Measurements from ENCODE around the gene GABARAPL1. TPM values are rescaled to one million over a fixed set of nuclear protein-coding genes. Genes with fewer than 3 reads are reported as not detected.
"Not testable (repeated sequence)": the region's sequence is repeated elsewhere in the genome, so short reads cannot be mapped to it uniquely, and the experiment has no call there.

The GABARAPL1 gene
- total RNA-seq, 2 donors from 2014 or later = 51.4 to 86.9 TPM

DNA sequence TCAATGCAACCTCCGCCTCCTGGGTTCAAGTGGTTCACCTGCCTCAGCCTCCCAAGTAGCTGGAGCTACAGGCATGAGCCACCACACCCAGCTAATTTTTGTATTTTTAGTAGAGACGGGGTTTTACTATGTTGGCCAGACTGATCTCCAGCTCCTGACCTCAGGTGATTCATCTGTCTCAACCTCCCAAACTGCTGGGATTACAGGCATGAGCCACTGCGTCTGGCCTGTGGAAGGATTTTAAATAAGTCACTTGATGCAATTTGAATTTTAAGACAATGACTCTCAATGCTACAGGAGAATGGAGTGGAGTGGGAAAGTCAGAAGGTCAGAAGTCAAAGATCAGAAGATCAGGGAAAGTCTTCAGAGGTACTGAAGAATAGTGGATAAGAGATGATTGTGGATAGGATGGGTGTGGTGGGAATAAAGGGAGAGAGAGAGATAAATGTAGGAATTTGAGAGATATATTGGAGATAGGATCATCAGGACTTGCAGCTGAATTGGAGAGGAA is 18.5 kb upstream of the GABARAPL1 start:
- Histone ChIP-seq H3K4me1 (no peaks in the 10 kb centered on the region), H3K4me3 (no peak overlapping the region), H3K36me3 (replicated peaks in 1 of 2; ENCODE audit: insufficient read depth in 1 of 2, low read depth in 2 of 2) (no peaks in the 10 kb centered on the region), H3K27me3 (no peaks in the 10 kb centered on the region), H3K9me3 (no peaks in the 10 kb centered on the region), H3K27ac (no peak overlapping the region)
- ATAC-seq = no peak
- TF ChIP-seq POLR2A (IDR thresholded peaks at IDR 0.05) (no peak), CTCF (IDR thresholded peaks at IDR 0.05) (no peak)
- DNase-seq = no peak
- WGBS, 2 donors = 75 to 76% methylated on average over 3 of the region's 3 CpGs
- intact Hi-C loops (cut with DNase I) = no loop called here

- WGBS, 2 donors = 67 to 82% methylated on average over 7 to 10 of the region's 10 CpGs
- no peak overlapping the region for H3K4me3 ChIP-seq
Observed at GRCh38 chr12:10196210-10196609, 16.5 kb upstream of the GABARAPL1 start.

DNA sequence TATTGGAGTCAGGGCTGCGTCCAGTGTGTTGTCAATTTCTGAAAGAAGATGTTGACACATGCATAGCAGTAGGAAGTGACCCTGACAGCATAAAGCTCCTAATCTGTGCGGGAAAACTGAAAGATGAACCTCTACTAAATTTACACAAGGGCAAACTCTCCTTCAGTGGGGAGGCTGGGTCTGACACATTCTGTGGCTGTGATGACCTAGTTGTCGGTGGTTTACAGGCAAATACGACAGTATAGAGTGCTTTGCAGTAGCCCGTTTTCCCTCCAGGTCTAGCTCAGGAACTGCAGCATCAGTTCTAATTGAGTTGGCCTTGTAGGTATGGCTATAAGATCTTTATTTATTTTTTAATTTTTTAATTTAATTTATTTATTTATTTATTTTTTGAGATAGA is 14.8 kb upstream of the GABARAPL1 start:
- no peaks in the 10 kb centered on the region for H3K9me3 ChIP-seq
- no peaks in the 10 kb centered on the region for H3K36me3 ChIP-seq (replicated peaks in 1 of 2; ENCODE audit: insufficient read depth in 1 of 2, low read depth in 2 of 2)
- no peaks in the 10 kb centered on the region for H3K4me1 ChIP-seq
- intact Hi-C loops (cut with DNase I) = no loop called here
- no peak for DNase-seq
- TF ChIP-seq CTCF (IDR thresholded peaks at IDR 0.05) (no peak), POLR2A (IDR thresholded peaks at IDR 0.05) (no peak)
- no peaks in the 10 kb centered on the region for H3K27me3 ChIP-seq
- no peak for ATAC-seq
- no peak overlapping the region for H3K4me3 ChIP-seq
- 77 to 82% methylated on average over 5 of the region's 5 CpGs for WGBS, 2 donors
- no peak overlapping the region for H3K27ac ChIP-seq

More at GRCh38 chr12:10196210-10196609, 16.5 kb upstream of the GABARAPL1 start:
- H3K27me3 ChIP-seq = no peaks in the 10 kb centered on the region
- intact Hi-C loops (cut with DNase I) = no loop called here
- no peaks in the 10 kb centered on the region for H3K36me3 ChIP-seq (replicated peaks in 1 of 2; ENCODE audit: insufficient read depth in 1 of 2, low read depth in 2 of 2)
- H3K9me3 ChIP-seq = no peaks in the 10 kb centered on the region
- ATAC-seq (no peak), DNase-seq (no peak)
- H3K27ac ChIP-seq = no peak overlapping the region
- TF ChIP-seq POLR2A (IDR thresholded peaks at IDR 0.05) (no peak), CTCF (IDR thresholded peaks at IDR 0.05) (no peak)
- H3K4me1 ChIP-seq = no peaks in the 10 kb centered on the region

DNA sequence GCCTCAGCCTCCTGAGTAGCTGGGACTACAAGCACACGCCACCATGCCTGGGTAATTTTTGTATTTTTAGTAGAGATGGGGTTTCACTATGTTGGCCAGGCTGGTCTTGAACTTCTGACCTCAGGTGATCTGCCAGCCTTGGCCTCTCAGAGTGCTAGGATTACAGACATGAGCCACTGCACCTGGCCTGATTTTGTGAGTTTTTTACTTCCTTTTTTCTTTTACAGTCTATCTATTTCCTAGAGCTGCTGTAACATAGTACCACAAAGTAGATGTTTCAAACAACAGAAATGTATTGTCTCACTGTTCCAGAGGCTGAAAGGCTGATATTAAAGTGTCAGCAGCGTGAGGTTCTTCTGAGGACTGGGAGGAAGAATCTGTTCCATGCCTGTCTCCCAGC is 8.2 kb upstream of the GABARAPL1 start:
- H3K4me3 ChIP-seq; H3K9me3 ChIP-seq; H3K27me3 ChIP-seq; intact Hi-C loops (cut with DNase I); ATAC-seq; H3K27ac ChIP-seq; DNase-seq; H3K4me1 ChIP-seq; H3K36me3 ChIP-seq (replicated peaks in 1 of 2; ENCODE audit: insufficient read depth in 1 of 2, low read depth in 2 of 2): not testable (repeated sequence)
- 70 to 73% methylated on average over 2 of the region's 2 CpGs for WGBS, 2 donors

DNA sequence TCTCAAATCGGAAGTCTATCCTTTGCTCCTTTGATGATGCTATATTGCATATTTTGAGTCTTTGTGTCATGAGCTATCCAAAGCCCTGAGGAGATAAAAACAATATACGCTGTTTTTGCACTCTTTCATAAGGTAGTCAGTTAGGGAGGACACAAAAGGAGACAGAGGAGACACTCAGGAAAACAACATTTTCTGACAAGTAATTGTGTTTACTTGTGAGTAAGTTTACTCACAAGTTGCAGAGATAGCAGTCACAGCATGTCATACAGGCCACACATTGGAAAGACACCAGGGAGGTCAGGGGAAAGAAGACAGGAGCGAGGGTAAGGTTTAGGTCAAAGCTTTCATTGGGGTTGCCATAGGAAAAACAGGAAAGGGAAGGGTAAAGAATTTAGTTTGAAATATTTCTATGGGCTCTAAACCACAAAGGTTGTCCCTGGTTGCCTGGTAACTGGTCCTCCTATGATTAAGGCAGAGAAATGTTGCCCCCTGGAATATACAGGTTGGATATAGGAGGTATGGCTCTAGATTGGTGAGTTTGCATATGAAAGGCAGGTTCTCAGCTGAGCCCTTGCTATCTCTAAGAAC is 7.4 kb upstream of the GABARAPL1 start:
- DNase-seq (no peak), ATAC-seq (no peak)
- H3K36me3 ChIP-seq (replicated peaks in 1 of 2; ENCODE audit: insufficient read depth in 1 of 2, low read depth in 2 of 2) = no peaks in the 10 kb centered on the region
- no peak overlapping the region for H3K27ac ChIP-seq
- no peaks in the 10 kb centered on the region for H3K9me3 ChIP-seq
- H3K4me3 ChIP-seq = no peak overlapping the region
- H3K27me3 ChIP-seq = no peaks in the 10 kb centered on the region
- no peaks in the 10 kb centered on the region for H3K4me1 ChIP-seq
- TF ChIP-seq CTCF (IDR thresholded peaks at IDR 0.05) (no peak), POLR2A (IDR thresholded peaks at IDR 0.05) (no peak)
- intact Hi-C loops (cut with DNase I) = no loop called here
- 78 to 84% methylated on average over 3 of the region's 3 CpGs for WGBS, 2 donors

Measured in body of pancreas (tissue), 4 donors.